HG02623 (cell line): Measurements from ENCODE around the gene CAVIN2.

Source experiments
- ATAC-seq: cut with Tn5 transposase; IDR thresholded peaks from one replicate; pipeline ENCODE4 v1.9.1; 2021; ENCODE audit warnings: moderate library complexity; ENCODE audit not compliant: unreplicated experiment

Gene CAVIN2, protein sequence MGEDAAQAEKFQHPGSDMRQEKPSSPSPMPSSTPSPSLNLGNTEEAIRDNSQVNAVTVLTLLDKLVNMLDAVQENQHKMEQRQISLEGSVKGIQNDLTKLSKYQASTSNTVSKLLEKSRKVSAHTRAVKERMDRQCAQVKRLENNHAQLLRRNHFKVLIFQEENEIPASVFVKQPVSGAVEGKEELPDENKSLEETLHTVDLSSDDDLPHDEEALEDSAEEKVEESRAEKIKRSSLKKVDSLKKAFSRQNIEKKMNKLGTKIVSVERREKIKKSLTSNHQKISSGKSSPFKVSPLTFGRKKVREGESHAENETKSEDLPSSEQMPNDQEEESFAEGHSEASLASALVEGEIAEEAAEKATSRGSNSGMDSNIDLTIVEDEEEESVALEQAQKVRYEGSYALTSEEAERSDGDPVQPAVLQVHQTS

DNA sequence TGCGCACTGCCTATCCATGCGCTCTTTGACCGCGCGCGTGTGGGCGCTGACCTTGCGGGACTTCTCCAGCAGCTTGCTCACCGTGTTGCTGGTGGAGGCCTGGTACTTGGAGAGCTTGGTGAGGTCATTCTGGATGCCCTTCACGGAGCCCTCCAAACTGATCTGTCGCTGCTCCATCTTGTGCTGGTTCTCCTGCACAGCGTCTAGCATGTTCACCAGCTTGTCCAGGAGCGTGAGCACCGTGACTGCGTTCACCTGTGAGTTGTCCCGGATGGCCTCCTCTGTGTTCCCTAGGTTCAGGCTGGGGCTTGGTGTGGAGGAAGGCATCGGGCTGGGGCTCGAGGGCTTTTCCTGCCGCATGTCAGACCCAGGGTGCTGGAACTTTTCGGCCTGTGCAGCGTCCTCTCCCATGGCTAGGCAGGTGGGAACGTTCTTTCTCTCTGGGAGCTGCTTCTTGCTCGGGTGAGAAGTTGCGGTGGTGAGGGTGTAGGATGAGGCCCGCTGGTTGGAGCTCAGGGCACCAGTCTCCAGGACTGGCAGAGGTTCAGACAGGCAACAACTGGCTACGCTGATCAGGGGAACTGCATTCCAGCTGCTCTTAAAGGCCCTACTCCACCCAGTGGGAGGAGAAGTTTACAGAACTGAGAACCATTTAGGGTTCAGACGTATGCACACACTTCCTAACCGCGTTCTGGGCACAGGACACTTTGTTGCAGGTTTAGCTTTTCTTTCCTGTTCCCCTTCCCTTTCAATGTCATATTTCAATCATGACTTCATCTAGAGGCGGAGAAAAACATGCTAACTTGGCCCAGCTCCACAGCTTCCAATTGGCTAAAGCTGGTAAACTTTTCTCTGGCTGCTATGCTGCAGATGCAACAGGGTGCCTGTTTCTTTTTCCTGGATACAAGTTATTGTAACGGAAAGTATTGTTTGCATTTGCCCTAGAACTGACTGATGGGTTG is at the start of gene CAVIN2:
Gene CAVIN2 (minus strand): TSS at position 574 of the 962 bp plus-strand sequence. CDS start 163 bp downstream, at position 411.
- no peak for ATAC-seq

DNA sequence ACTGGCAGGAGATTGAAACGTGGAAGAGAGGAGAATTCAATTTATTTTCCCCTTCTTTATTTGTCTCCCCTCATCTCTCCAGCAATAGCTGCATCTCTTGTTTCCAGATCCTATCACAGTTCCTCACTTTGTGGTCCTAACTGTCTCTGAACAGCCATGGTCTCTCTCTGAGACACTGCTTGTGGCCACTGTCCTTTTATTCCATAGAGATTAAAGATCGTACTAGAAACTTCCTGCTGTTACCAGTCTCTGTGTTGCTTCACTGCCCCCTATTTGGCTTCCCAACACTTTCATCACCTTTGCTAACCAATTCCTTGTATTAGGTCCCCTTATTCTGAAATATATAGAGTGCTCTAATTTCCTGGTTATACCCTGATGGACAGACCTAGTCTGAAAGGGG is 48.9 kb upstream of the CAVIN2 start:
- ATAC-seq = no peak

DNA sequence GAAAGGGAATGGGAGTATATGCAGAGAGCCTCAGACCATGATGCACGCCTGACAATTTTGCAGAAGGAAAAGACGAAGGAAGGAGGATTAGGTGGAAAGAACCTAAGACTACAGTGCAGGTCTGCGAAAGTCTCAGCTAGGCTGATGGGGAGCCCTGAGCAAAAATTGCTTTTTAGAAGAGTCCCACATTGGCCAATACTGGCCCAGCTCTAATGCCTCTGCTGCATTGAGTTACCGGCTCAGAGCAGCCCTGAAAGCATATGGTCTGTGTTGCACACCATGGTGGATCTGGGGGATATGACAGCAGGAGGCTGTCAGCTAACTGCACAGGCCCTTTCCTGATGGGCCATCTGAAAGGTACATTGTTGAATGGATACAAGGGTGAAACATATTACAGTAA is 48.3 kb upstream of the CAVIN2 start:
- ATAC-seq = no peak

DNA sequence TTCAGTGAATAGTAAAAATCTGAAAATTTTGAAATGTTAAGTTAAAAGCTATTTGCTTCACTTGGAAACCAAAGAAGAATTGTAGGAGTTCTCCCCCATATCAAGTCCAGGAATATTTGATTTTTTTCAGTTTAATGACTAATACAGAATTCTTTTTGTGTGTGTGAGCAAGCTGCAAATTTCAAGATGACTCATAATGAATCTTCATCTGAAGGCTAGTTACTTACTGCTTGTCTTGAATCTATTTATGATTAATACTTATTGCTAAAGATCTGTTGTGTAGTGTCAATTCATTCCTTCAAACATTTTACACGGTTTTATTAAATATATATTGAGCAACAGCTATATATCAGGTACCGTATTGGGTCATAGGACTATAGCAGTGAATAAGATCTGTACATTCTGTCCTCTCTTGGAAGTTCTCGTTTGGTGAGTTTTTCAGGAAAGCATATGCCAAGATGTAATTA is 47.8 kb upstream of the CAVIN2 start:
- no peak for ATAC-seq

DNA sequence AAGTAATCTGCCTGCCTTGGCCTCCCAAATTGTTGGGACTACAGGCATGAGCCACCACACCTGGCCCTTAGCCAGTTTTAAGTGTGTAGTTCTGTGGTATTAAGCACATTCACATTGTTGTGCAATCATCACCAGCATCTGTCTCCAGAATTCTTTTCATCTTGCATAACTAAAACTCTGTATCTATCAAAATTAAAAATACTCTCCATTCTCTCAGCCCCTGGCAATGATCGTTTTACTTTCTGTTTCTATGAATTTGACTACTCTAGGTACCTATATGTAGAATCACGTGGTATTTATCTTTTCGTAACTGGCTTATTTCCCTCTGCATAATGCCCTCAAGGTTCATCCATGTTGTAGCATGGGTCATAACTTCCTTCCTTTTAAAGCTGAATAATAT is 45.5 kb upstream of the CAVIN2 start:
- no peak for ATAC-seq

DNA sequence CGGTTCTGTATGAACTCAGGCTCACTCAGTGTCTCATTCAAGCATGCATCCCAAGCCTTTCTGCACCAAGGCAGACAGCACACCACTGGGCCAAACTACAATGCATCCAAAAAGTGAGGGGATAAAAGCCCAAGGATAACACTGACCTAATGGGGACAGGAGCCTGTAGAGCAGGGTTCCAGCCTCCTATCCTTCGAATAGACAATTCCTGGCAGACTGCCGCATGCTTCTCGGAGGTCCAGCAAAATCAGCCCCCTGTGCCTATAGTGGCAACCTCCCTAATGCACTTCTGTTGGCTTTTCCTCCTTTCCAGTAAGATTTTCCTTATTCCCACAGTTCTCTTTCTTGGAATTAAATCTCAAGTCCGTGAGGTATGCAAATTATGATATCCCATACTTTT is 44.8 kb upstream of the CAVIN2 start:
- ATAC-seq = no peak

DNA sequence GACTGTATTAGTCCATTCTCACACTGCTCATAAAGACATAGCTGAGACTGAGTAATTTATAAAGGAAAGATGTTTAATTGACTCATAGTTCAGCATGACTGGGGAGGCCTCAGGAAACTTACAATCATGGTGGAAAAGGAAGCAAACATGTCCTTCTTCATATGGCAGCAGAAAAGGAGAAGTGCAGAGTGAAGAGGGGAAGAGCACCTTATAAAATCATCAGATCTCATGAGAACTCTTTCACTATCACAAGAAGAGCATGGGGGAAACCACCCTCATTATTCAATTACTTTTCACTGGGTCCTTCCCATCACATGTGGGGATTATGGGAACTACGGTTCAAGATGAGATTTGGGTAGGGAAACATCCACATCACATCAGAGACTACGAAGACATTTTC is 43.0 kb upstream of the CAVIN2 start:
- ATAC-seq = no peak

DNA sequence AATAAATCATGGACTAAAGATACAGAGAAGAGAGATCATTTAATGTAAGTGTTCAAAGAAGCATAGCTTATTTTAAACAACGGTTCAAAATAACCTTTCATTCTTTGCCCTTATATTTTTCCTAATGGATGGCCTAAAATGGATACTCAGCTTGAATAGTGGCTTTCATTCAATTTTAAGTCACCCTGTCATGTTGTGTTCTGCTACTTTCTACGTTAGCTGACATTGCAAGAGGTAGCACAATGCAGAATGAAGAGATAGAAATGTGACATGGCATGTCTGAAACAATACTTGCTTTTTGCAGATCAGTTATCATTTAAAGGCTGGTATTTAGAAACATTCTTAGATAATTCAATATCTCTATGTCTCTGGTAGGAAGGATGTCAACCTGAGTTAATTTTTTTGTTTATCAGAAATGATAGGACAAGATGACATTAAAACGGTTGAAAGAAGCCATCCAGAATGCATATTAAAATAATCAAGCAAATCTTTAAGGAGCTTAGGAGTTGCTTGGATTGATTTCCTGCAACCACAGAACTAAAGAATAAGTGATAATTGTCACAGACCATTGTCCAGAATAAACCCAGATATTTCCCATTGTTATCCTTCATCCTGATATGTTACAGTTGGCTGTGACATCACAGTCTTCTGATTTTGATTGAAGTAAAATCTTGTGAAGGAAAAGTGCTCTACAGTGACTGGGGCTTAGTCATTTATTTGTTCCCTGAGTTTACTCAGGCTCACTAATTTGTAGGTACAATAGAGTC is 41.7 kb upstream of the CAVIN2 start:
- no peak for ATAC-seq

DNA sequence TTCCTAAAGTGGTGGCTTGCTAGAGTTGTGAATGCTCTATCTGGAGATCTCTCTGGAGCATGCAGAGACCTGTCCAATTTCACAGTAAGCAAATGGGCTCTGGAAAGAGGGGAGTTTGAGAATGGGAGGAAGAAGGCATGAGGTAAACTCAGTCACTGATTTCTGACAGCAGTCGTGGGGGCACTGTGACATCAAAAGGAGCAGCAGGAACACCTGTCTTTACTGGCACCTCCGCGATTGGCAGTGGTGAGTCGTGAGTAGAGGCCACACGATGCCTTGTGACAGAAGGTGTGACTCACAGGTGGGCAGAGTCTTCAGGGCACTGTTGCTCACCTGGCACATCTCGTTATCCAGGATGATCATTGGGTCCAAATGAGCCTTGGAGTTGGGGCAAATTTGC is 38.8 kb upstream of the CAVIN2 start:
- no peak for ATAC-seq

DNA sequence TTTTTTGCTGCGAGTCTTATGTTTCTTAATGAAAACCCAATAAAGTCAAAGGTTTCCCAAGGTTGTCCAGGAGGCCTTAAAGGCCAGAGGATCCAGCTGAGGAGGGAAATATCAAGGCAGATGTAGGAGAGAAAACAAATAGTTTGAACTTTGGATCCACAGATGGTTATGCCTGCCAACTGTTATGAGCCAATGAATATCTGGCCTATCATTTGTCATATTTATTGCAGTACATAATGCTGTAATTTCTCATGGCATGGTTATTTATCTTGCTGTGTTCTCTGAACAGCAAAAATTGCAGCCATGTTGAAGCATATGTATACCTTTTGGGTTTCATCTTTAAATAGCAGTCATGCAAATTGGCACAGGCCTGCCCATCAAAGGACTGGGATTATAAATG is 38.2 kb upstream of the CAVIN2 start:
- ATAC-seq = no peak

DNA sequence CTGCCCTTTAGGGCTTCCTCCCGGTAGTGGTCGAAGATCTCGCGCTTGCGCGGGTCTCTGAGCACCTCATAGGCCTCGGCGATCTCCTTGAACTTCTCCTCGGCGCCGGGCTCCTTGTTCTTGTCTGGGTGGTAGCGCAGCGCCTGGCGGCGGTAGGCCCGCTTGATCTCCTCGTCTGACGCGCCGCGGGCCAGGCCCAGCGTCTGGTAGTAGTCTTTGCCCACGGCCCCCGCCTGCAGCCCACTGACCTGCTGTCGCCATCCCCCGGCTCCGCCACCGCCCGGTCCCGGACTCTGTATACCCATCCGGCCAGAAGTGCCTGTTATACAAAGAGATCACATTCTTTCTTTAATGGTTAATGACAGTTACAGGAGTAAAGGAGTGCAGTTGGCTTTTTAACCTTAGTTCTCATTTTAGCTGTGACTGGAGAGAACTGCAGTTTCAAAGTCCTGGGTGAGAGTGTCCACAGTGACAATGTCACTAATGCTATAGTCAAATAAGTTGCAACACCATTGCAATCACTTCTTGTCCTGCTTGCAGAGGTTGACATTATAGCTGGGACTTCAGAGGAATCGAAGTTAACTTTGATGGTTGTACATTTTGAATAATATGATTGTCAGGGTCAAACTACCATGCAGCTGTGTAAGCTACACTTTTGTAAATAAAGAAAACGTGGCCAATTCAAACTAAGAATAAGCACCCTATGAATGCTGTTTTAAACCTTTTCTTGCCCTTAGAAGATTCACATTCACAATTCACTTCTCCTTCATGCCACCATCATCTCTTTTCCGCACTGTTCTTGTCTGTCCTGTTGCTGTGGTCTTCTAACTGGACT is 35.3 kb upstream of the CAVIN2 start:
- no peak for ATAC-seq

DNA sequence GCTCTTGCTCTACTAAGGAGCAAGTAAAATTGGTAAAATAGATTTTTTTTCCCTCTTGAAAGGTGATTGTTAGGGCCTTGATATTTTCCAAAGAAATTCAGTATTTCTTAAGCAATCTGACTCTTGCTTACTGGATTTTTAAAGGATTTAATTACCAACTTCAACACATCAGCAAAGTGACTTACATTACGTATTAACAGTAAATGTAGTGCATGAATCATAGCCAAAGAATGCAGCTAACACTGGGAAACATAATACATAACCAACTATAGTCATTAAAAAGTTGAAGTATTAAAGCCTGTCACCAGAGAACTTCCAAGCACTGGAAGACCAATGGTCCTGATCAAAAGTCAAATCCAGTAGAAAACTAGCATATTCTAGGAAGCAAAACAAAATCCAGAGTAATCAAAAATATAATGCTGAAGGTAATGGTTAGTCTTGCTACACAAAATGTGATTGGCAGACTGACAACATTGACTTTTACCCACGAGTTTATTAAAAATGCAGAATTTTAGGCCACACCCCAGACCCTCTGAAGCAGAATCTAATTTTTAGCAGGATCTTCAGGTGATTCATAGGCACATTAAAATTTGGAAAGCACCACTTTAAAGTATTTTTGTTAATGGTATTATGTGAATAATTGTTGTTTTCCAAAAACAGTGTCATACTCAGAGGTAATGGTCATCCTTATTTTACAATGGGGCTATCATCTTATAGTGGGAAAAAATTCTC is 31.8 kb upstream of the CAVIN2 start:
- ATAC-seq = no peak

DNA sequence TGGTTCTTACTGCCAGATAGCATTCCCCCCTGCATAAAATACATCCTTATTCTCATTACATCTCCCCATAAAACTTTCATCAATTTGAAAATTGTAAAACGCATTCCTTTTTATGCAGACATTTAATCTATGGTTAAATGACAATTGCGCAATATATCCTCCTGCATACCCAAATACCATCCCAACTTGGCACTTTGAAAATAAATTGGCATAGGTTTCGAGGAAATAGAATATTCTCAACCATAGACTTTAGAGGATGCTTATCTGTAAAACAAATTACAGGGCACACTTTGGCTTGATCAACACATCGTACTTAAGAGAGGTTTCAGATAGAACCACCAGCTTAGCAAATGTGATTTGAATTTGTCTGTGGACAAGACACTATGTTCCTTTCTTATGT is 31.0 kb upstream of the CAVIN2 start:
- ATAC-seq = no peak

DNA sequence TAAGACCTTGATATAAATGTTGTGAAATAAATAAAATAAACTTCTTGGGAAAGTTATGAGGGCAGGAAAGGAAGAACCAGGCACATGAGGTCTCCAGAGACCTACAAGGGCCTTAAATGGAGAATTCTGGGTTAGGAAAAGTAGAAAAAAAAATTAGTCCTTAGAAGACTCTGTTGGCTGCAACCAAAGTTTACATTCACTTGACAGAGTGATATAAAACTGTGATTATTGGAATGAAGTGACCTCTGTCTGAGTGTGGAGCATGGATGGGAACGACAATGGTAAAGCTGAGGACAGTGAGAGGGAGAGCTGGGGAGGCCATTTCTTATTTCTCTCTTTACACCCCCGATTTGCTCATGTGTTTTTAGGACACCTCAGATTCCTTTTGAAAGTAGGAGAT is 29.0 kb upstream of the CAVIN2 start:
- ATAC-seq = no peak

DNA sequence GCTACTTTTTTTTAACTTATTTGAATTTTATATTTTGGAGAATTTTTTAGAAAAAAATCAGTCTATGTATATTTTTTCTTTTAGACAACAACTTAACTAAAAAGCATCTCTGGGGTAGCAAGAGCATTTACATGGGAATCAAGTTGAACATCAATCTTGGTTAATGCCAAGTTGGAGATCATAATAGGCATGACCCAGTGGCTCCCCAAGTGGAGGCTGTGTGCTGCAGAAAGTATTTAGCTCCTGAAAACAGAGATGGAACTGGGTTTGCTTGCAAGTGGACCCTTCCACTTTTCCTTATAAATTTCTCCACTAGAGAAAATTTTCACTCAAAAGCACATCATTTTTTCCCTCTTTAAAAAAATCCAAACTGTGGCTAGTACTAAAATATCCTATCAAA is 23.9 kb upstream of the CAVIN2 start:
- ATAC-seq = no peak

DNA sequence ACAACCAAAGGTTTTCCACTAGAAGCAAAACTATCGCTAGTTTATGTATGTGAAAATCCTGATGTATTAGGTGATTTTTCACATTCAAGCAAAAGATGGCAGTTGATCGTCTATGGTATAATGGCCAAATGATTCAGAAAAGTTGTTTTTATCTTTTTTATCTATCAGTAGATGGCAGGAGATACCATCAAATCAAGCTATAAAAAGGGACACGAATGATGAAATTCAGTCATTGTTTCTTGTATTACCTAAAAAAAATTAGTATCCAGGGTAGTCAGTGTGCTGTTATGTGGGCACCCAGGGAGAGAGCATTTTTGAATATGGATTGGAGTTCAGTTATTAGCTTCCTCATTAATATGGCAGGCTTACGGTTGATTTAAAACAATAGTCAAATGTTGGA is 22.9 kb upstream of the CAVIN2 start:
- no peak for ATAC-seq

DNA sequence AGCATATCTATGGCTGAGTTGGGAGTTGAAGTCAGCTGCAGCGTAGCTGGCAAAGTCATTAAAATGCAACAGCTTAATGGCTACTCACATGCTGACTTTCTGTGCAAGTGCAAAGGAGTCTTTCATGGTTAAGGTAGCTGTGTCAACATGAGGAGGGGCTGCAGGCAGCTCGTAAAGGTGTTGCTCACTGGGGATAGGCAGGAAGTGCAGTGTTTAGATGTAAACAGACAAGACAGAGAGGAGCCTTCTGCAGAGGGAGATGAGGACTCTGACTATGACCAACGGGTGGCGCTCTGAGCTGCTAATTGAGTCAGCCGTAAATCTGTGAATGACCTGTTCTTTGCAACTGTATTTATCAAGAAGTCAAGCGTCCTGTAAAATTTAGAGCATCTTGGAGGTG is 22.3 kb upstream of the CAVIN2 start:
- no peak for ATAC-seq

DNA sequence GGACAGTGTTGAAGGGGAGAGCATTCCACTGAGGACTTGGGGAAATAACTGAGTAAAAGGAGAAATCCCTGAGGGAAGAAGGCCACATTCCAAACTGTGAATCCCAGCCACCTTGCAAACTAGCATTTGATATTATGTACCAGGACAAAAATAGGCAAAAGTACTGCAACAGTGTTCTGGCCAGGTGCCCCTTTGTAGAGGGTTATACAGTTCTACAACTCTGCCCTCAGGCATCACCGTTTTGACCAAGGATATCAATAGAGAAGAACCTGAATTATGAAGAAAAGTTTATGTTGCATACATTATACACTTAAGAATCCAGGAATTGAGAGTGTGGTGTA is 20.6 kb upstream of the CAVIN2 start:
- no peak for ATAC-seq

DNA sequence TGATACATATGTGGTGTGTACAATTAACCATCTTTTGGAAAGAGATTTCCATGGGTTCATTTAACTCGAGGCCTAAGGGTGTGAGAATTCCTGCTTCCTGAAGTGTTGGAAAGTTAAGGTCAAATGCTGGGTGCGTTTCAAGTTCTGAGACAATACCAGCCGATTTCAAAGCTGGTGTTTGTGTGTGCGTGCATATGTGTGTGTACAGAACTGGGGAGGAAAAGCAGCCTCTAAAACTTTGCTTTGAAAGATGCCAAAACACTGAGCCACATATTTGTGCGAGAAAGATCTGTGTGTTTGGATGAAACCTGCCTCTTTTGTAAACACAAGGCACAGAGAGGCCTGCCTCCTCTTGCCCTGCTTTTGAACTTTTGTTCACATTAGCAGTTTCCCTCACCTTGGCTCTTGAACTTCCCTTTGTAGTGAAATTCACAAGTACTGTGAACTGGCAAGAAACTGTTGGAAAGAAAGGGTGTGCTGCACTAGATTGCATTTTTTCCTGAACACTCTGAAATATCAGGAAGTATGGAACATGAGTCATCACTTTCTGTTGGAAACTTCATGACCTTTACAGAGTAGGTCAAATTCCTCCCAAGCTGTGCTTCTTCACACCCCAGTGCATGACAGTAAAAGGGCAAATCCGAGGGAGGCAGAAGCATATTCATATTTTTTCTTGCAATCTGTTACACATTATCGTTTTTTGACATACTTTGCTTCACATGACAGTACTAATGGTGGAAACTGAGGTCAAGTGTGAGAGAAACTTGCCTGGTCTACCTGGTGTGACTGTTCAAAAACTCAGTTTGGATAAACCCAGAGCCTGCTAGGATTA is 20.0 kb upstream of the CAVIN2 start:
- no peak for ATAC-seq
